ENCODE results near the gene RALGAPA1.
"Not testable (repeated sequence)": the region's sequence is repeated elsewhere in the genome, so short reads cannot be mapped to it uniquely, and the experiment has no call there.

RALGAPA1 gene

GRCh38 chr14:35628989-35629388, 180.1 kb downstream of the RALGAPA1 start:
- no peak for DNase-seq (ENCODE audit: low read depth in 2 of 2)

DNA sequence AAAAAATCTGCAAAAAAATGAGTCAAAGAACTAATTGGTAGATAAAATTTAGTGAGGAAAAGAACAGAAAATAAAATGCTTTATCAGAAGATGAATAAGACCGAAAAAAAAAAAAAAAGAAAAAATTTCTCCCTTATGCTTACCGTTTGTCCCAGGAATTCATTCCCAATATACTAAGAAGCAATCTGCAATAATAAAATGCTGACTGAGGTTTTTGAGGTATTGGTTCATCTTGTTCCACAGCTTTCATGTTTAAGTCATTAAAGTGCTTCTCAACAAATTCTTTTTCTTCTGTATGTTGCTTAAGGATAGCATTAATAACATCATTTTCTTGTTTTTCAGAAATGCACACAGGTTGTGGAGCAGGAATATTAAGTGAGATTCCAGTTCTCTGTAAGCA, 182.1 kb downstream of the RALGAPA1 start:
- not testable (repeated sequence) for DNase-seq (ENCODE audit: low read depth in 2 of 2)

DNA sequence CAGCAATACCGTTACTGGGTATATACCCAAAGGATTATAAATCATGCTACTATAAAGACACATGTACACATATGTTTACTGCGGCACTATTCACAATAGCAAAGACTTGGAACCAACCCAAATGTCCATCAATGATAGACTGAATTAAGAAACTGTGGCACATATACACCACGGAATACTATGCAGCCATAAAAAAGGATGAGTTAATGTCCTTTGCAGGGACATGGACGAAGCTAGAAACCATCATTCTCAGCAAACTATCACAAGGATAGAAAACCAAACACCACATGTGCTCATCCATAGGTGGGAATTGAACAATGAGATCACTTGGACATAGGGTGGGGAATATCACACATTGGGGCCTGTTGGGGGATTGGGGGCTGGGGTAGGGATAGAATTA, 187.1 kb downstream of the RALGAPA1 start:
- DNase-seq (ENCODE audit: low read depth in 2 of 2) = not testable (repeated sequence)

GRCh38 chr14:35619998-35620397, 189.1 kb downstream of the RALGAPA1 start:
- not testable (repeated sequence) for DNase-seq (ENCODE audit: low read depth in 2 of 2)

GRCh38 chr14:35619461-35619860, 189.6 kb downstream of the RALGAPA1 start:
- not testable (repeated sequence) for DNase-seq (ENCODE audit: low read depth in 2 of 2)

GRCh38 chr14:35617500-35617899, 191.6 kb downstream of the RALGAPA1 start:
- no peak for DNase-seq (ENCODE audit: low read depth in 2 of 2)

GRCh38 chr14:35607380-35607779, 201.7 kb downstream of the RALGAPA1 start:
- DNase-seq (ENCODE audit: low read depth in 2 of 2) = no peak

- DNase-seq (ENCODE audit: low read depth in 2 of 2) = no peak
These were observed 208.8 kb downstream of the RALGAPA1 start for GRCh38 chr14:35600253-35600652.

GRCh38 chr14:35594616-35595015, 214.5 kb downstream of the RALGAPA1 start:
- no peak for DNase-seq (ENCODE audit: low read depth in 2 of 2)

- DNase-seq (ENCODE audit: low read depth in 2 of 2) = not testable (repeated sequence)
These were observed 221.7 kb downstream of the RALGAPA1 start for GRCh38 chr14:35587373-35587772.

GRCh38 chr14:35578639-35579038, 230.5 kb downstream of the RALGAPA1 start:
- DNase-seq (ENCODE audit: low read depth in 2 of 2) = no peak

DNA sequence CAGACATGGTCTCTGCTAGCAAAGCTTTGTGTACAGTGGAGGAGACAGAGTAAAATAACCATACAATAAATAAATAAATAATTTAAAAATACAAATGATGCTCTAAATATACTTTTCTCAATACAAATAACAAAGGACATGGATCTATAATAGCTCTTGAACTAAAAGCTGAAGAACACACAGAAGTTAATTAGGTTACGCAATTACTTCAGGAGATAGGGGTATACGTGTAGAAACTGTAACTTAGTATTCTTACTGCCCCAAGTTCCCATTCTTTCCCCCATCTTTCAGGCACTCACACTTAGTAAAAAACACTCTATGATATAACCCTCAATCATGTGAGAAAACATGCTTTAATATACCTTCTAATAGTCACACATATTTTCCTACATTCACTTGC, 231.0 kb downstream of the RALGAPA1 start:
- no peak for DNase-seq (ENCODE audit: low read depth in 2 of 2)

DNA sequence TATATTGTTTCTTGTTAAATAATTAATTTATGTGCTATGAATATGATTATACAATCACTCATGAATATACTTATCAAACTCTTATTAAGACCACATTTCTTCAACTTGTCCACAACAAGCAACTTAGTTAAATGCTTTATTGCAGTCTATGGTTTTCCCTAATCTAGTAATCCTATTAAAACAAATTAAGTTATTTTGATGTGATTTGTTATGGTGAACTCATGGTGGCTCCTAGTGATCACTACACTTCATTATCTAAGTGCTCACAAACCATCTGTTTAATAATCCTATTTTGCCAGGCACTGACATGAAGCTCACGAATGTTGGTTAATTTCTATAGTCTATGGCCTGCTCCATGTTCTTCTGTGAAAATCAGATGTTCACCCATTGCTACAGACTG, 232.2 kb downstream of the RALGAPA1 start:
- no peak for DNase-seq (ENCODE audit: low read depth in 2 of 2)

- DNase-seq (ENCODE audit: low read depth in 2 of 2) = no peak
These were observed 232.8 kb downstream of the RALGAPA1 start for GRCh38 chr14:35576260-35576659.

GRCh38 chr14:35573911-35574310, 235.2 kb downstream of the RALGAPA1 start:
- no peak for DNase-seq (ENCODE audit: low read depth in 2 of 2)

DNA sequence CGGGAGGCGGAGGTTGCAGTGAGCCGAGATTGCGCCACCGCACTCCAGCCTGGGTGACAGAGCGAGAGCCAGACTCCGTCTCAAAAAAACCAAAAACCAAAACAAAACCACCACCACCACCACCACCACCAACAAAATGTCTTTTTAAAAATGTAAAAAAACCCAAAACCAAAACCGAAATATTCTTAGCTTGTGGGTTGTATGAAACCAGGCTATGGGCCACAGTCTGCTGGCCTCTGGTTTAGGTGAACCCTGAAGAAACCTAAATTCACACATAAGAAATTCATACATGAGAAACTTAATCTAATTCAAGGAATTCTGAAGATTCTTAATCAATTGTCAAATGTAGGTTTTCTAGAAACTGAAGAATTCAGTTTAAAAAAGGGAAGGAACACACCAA, 237.5 kb downstream of the RALGAPA1 start:
- DNase-seq (ENCODE audit: low read depth in 2 of 2) = no peak

DNA sequence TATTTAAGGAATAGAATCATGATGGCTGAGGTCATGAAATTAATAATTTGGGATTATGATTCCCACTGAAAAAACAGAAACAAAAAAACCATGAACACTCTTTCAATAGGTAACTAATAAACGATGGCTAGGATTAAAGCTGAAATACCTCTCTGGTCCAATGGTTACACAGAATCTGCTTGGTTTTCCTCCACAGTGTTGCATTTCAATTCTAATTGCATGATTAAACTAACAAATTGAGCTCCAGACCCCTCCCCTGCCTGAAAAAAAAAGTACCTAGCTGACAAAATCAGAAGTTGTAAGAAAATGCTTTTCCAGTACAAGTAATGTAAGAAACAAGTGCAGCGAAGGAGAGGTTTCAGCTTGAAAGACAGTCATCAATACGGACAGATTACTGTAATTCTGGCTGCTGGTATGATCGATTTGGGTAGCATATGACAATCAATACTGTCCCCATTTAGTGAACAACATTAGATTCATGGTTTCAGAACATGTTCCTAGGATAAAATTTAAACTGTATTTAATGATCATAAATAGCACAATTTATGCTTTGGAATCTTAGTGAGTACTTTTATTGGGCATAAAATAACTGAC, 243.1 kb downstream of the RALGAPA1 start:
- no peak for DNase-seq (ENCODE audit: low read depth in 2 of 2)

- no peak for DNase-seq (ENCODE audit: low read depth in 2 of 2)
These were observed 250.4 kb downstream of the RALGAPA1 start for GRCh38 chr14:35558680-35559079.

- no peak for DNase-seq (ENCODE audit: low read depth in 2 of 2)
These were observed 251.8 kb downstream of the RALGAPA1 start for GRCh38 chr14:35557221-35557747.

GRCh38 chr14:35556548-35556947, 252.5 kb downstream of the RALGAPA1 start:
- no peak for DNase-seq (ENCODE audit: low read depth in 2 of 2)

DNA sequence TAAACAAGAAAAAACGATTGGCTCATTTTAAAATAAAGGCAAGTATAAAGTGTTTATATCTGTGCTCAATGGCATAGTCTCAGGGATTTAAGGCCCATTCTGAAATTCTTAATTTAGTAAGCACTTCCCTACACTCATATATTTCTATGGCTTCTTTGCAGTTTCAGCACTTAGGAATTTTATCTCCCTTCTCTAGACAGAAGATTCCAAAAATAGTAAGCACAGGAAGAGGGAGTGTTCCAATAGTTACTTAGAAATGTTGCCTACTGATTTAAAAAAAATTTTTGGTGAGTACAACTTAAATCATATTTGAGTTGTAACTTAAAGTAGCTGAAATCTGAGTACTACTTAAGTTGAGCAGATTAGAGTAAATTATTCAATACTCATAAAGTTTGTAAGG, 255.3 kb downstream of the RALGAPA1 start:
- no peak for DNase-seq (ENCODE audit: low read depth in 2 of 2)

GRCh38 chr14:35551081-35551480, 258.0 kb downstream of the RALGAPA1 start:
- no peak for DNase-seq (ENCODE audit: low read depth in 2 of 2)

DNA sequence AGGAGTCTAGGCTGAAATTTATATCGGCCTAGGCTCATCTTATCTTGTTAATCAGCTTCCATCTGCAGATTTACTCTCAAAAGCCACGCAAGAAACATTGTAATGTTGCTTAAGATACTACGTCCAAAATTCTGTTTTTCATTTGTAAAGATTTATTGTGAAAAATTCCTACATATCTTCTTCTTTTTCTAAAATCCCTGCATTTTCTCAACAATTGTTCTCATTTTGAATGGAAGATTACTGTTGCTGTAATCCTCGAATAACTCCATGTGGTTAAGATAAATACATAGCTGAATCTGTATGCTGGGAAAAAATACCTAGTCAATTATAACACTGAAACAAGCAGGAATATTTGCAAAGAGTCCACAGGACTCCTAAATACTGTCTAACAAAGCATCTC, 259.5 kb downstream of the RALGAPA1 start:
- no peak for DNase-seq (ENCODE audit: low read depth in 2 of 2)

DNA sequence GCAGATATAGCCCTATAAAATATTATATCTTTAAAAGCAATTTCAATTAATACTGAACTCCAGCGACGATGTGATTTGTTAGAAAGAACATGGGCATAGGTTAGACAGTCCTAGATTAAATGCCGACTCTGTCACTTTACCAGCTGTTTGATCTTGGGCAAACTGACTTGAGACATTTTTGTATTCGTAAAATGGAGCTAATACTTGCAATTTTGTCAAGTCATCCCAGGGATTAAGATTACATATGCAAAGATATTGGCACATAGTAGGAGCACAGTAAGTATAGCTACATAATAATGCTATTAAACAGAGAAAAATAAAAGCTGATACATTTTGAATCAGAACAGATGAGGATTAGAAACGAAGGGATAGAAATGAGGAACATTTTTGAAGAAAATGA, 266.1 kb downstream of the RALGAPA1 start:
- no peak for DNase-seq (ENCODE audit: low read depth in 2 of 2)

All from fibroblast of skin of left biceps (primary cell).